ENCODE measurements around the gene TAF4.
"Not testable (repeated sequence)": the region's sequence is repeated elsewhere in the genome, so short reads cannot be mapped to it uniquely, and the experiment has no call there.

TAF4 gene

DNA sequence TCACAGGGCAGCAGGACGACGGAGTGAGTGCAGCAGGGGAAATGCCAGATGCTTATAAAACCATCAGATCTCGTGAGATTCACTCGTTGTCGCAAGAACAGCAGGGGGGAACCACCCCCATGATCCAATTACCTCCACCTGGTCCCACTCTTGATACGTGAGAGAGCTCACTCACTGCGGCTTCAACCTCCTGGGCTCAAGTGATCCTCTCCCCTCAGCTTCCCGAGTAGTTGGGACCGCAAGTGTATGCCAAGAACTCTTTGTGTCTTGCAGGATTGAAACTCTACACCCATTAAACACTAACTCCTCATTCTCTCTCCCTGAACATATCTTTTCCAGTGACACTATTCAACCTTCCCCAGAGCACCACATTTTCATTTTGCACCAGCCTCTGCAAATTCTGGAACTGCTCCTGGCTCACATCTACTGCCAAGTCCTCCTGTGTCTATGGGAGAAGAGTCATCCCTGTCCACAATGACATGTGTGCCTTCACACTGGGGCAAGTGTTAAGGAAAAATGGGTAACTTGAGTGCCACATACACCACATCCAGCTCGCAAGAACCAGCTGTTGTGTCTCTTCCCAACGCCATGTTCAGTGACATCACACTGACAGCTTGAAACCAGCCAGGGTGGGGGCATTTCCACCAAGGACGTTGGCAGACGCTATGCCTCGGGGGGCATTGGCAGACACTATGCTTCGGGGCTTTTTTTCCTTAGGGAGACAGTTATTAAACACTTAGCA lies 14.7 kb upstream of the TAF4 start:
- no peak for DNase-seq

DNA sequence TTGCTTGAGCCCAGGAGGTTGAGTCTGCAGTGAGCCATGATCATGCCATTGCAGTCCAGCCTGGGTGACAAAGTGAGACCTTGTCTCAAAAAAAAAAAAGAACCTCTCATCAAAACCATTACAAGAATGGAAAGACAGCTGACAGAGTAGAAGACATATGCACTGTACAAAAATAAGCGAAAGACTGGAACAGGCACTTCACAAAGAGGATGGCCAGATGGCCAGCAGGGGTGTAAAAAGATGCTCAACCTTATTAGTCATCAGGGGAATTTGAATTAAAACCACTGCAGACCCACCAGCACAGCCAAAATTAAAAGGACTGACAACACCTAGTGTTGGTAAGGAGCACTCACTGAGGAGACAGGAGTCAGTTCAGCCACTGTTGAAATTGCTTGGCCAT lies 13.5 kb upstream of the TAF4 start:
- no peak for DNase-seq

DNA sequence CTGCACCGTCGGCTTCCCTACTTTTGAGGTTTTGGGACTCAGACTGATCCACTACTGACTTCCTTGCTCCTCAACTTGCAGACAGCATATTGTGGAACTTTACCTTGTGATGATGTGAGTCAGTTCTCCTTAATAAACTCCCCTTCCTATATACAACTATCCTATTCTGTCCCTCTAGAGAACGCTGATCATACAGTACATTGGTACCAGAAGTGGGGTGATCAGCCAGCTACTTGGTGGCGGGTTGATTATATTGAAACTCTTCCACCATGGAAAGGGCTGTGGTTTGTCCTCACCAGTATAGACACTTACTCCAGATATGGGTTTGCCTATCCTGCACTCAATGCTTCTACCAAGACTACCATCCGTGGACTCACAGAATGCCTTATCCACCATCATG lies 7.6 kb upstream of the TAF4 start:
- no peak for DNase-seq

DNA sequence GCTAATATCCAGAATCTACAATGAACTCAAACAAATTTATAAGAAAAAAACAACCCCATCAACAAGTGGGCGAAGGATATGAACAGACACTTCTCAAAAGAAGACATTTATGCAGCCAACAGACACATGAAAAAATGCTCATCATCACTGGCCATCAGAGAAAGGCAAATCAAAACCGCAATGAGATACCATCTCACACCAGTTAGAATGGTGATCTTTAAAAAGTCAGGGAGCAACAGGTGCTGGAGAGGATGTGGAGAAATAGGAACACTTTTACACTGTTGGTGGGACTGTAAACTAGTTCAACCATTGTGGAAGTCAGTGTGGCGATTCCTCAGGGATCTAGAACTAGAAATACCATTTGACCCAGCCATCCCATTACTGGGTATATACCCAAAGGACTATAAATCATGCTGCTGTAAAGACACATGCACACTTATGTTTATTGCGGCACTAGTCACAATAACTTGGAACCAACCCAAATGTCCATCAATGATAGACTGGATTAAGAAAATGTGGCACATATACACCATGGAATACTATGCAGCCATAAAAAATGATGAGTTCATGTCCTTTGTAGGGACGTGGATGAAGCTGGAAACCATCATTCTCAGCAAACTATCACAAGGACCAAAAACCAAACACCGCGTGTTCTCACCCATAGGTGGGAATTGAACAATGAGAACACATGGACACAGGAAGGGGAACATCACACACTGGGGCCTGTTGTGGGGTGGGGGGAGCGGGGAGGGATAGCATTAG lies 6.2 kb upstream of the TAF4 start:
- DNase-seq, result not testable (repeated sequence)

DNA sequence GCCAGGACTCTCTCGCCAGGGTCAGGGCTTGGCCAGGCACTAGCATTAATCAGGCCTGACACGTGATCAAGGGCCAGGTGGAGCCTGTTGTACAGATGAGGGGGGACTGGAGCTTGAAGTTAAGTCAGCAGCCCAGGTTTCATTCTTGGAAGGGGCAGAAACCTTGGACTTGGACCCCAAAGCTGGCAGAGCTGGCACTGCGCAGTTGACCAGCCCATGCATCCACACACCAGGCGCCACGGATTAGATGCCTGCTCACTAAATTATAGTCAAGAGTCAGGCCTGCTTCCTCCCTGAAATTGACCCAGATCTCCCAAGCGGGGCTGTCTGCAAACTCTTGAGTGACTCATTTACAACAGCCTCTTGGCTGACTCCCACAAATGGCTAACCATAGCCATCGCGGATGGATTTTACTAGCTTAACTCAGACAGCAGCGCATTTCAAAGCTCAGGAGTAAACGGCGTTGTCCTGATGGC lies 4.1 kb upstream of the TAF4 start:
- peak; percentile 70 for DNase-seq

DNA sequence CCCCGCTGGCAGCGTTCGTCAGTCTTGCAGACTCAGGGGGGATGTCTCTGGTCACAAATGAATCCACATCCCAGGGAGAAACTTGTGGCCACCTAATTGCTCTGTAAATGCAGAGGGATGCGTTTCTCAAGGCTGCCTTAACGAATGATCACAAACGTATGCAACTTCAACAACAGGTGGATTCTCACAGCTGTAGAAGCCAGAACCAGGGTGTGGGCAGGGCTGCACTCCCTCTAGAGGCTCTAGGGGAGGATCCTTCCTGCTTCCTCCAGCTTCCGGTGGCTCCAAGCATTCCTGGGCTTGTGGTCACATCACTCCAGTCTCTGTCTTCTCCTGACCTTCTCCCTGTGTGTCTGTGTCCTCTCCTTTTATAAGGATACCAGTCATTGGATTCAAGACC lies 3.3 kb upstream of the TAF4 start:
- no peak for DNase-seq

DNA sequence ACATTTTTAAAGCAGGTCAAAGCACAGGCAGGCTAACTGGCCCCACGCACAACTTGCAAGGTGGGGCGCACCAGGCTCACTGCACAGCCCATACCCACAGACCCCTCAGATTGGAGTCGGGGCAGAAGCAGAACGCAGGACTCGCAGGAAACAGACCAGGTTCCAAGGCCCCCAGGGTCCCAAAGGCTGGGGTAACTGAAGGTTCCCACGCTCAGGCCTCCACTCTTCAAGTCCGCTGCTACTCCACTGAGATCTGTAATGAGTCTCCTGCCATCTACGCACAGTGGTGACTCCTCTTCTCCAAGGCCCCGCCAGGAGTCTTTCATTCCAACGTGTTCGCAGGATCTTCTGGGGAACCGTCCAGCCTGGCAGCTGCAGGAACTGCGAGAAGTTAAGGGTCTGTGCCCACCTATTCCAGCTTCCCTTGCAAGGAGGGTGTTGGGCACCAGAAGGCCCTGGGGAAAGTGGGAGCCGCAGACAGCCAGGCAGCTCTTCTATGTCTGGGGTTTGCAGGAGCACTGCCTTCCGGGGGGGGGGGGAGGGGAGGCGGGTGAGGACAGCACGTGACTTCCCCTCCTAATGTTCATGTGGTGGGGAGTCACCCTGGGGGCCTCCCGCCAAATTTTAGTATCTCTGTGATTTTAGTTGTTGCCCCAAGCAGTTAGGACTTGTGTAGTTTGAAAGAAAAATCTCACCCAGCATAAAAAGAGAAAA lies 2.0 kb upstream of the TAF4 start:
- no peak for DNase-seq

DNA sequence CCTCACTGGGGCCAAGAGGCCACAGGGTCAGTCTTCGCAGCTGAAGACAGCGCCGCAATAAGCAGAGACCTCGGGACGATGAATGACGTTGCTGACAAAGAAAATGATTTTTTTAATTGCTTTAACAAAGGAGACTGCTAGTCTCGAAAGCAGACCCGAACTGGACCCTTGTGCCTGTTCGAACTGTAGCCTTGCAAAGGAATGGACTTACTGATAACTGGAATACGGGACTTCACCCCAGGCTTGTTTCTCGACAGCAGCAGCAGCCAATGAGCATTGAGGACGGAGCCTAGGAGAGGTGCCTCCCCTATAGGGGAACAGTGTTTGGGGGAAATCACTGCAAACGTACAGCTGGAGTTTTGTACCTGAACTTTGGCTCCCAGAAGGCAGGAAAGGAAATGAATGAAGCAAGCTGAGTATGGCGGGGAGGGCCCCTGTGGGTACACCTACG lies 1.3 kb upstream of the TAF4 start:
- DNase-seq, result no peak

DNA sequence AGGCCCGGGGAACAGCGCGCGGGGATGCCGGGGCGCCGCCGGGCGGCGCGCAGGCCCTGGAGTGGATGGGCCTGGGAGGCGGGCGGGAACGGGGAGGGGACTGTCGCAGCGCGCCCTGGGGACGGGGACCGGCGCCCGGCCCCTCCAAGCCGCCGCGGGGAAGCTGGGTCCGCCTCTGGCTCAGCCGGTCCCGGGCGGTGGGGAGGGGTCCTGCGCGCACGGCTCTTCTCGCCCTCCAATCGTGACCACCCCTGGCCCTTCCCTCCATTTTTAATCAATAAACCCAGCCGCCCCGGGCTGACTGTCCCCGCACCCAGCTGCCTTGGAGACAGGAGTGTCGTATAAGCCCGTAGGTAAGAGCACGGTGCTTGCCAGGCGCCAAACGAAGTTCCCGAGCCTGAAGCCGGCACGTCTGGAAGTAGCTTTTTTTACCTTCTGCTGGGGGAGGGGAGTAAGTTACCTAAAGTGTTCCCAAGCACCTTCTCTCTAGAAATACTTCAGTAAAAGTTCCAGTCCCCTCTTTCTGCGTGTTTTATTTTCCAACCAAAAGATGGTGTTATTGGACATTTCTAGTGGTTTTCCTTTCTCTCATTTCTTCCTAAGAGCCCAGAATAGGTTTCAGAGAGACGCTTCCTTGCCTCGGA lies 780 bp upstream of the TAF4 start:
- peak; percentile 84 for DNase-seq

DNA sequence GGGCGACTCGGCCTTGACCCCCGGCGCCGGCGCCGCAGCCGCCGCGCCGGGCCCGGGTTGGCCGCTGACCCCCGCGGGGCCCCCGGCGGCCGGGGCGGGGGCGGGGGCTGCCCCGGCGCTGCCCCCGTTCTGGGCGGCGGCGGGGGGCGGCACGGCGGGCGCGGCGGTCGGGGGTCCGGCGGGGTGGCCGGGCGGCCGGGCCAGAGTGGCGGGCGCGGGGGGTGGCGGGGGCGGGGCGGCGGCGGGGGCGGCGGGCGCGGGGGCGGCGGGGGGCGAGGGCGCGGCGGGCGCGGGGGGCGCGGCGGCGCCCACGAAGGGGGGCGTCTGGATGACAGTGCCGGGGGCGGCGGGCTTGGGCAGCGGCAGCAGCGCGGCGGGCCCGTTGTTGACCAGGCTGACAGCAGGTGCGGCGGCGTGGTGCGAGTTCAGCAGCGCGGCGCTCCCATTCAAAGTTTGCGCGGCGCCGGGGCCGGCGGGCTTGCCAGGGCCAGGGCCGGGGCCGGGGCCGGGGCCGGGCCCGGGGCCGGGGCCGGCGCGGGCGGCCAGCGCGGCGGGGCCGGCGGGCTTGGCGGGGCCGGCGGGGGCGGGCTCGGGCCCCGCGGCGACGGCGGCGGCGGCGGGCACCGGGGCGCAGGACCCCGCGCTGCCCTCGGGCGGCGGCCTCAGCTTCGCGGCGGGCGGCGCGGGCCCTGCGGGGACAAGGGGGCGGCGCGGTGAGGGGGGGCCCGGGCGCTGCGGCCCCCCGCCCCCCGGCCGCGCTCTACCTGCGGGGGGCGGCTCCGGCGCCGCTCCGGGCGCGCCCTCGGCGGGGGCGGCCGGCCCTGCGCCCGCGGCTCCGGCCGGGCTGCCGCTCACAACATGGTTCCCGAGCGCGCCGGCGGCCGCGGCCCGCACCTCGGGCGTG lies 659 bp downstream of the TAF4 start:
- DNase-seq, result no peak

DNA sequence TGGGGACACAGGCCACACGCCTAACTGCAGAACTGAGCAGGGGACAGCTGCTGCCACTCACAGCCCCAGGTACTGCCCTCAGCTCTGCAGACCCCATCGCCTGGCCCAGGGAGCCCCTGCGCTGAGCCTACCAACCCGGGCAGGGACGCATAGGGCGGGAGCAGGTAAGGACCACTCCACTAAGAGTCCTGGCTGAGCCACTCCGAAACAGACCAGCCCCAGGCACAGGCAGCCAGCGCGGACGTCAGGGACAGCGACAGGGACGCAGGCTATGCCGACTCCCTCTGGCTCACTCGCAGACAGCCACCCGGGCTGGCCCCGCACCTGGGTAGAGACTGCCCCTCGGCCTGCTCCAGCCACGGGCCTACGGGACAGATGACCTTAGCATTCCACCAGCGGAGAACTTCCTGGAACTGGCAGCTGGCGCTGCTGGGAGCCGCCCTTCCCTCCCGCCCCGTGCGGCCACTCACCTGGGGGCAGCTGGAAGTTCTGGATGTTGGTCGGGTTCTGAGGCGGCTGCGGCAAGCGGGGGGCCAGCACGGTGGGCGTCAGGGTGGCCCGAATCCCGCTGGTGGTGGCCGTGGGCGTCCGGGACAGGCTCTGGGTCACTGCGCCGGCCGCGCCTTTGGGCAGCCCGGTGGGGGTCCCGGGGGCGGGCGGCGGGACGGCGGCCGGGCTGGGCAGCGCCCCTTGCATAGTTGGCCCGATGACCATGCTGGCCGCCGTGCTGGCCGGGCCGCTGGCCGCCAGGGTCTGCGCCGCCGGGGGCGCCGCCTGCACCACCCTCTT lies 1.5 kb downstream of the TAF4 start:
- peak; percentile 80 for DNase-seq

DNA sequence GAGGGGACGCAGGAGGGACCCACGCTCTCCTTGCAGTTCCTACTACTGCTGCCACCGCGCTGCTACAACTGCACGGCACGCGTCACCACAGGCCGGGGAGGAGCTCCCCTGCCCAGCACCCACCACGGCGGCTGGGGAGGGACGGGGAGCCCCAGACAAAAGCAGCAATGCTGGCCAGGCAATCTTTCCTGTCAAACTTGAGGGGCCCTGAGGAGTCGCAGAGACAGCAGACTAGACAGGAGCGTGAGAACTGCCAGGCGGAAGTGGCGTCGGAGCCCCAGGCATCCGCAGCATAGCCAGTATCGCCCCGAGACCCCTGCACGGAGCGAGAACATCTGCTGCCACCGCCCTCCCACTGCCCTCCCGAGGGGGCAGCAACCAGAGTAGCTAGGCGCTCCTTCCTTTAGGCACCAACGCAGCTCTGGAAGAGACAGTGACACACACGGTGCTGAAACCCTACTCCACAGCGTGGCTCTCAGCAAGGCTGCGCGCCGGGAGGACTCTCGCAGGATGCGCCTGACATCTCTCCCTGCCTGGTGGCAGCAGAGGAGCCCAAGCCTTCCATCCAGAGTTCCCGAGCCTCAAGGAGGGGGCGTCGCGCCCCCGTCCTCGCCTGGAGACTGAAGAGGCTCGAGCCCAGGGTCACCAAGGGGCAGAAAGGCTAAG lies 2.2 kb downstream of the TAF4 start:
- DNase-seq, result peak; percentile 78

DNA sequence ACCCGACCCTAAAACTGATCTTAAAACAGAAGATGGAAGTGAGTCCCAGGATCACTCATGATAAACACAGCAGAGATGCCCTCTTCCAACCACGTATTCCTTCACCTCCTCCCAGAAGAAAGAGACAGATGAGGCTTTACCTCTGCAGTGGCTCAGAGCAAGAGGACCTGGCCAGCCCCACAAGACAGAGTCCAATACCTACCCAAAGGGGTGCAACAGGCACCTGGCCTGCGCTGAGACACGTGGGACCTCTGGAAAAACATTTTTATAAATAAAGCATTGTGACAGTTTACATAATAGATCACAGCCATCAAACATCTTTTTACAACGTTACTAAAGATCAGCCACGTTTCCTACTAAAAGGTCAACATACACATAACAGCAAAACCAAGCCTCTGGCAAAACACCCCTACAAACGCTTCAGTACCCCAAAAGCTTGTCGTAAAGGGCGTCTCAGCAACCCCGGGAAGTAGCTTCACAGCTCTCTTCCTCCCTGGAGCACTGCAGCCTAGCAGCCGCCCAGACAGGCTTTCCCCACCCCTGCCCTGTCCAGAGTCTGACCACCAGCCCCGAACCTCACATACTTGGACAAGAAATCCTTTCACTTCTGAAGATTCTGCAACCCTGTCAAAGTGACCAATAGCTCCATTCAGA lies 2.9 kb downstream of the TAF4 start:
- DNase-seq, result no peak

DNA sequence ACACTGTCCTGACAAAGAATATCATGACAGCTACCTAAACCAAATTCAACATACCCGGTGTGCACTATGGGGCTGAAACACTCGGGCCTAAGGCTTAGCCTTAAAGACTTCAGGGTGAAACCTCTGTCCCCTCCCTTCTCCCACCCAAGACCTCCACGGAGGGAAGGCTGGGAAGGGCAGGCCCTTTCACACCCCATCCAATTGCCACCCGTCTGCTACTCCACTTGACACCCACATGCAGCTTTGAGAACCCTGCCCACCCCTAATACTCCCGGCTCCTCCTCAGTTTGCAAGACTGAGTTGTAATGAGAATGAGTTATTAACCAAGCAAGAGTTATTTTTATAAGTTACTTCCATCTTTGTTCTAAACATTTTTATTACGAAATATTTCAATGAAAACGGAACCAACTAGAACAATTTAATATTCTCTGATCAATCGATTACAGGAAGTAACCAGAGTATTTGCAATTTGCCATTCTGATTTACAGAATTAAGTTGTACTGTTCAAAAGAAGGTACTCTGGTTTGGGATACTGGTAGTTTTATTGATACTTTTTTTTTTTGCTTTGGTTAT lies 3.7 kb downstream of the TAF4 start:
- DNase-seq, result no peak

DNA sequence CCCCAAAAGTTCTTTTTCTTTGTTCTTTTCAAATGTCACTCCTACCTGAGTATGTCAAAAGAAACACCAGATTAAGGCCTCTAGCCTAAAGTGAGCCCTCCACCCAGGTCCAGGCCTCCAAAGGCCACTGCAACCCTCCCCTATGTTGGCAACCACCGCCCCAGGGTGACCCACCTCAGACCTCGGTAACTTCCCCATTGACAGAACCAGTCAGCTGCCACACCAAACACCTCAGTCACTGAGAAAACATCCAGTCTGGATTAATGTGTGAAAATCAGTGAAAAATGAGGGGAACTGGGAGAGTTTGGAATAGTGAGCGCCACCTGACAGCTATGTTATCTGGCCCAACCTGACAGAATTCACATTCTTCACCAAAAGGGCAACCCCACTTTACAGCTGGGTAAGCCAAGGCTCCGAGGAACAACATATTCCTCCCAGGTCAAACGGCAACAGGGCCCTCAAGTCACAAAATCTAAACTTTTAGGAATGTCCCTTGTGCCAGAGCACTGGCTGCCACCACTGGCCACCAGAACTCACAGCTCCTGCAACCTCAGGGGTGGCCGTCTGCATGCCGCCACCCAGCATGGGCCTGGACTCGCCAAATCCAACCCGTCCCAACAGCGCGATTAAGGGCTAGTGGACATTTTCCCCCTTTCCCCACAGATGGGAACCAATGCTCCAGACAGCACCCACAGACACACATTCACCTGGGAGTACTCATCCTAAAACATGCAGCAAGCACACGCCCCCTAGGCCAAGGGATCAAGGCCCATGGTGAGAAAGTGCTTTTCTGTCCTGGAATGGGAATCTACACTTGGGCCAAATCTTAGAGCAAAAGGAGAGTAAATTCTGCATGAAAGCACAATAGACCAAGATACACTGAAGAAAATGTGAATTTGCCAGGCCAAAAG lies 4.8 kb downstream of the TAF4 start:
- DNase-seq, result no peak

DNA sequence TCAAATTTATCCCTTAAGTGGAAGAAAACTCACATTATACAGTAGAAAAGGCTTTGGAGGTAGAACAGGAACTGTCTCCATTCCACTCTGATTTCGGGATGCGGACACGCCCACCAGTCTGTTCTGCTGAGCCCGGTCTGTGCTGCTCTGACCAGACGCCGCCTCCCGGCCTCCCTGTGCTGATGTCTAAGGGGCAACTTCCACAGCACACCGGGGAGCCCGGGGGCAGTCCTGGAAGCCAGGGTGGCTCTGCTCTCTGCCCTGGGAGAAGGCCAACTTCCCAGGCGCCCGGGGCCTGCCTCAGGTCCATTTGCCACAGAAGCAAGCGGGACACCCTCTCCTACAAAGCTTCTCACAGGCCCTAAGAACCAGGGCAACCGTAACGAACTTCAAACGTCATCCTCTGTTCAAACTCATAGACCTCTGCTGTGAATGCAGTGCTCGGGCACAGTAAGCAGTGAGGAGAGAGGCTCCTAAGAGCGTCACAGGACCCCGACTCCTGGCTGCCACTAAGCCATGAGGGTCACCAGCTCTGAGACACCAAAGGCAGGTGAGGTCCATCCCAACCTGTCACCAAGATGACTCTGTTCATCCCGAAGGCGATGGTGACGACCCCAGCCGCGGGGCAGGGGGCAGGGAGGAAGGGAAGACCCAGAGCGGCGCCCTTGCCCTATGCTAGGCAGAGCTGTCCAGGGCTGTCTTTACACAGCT lies 5.6 kb downstream of the TAF4 start:
- no peak for DNase-seq

DNA sequence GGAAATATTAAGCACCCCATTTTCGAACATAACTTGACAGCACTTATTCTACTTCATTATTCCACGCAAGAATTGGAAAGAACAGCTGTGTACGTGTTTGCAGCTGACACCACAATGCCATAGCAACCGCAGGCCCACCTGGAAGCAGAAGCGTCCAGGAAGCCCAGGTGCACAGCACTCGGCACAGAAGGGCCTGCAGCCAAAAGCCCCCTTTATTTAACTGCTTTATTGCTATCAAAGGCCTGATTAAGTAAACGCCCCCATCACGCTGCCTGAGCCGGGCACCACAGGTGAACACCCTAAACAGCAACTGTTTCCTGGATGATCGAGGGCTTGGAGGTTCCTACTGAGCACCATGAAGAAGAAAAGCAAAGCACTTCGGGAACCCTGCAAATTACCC lies 6.3 kb downstream of the TAF4 start:
- DNase-seq, result no peak

DNA sequence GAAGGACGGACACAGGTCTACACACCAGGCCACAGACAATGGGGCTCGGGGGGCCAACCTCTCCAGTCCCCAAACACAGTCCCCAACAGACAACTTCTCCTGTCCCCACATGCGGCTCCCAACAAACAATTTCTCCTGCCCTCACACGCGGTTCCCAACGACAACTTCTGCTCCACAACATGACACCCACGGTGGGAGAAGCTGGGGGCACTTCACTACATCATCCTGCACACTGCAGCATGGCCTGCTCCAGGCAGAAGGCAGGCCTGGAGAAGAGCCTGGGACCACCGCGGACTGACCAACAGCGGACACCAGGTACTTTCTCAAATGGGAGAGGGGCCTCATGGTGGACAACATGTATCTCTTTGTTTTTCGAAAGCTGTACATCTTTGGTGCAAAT lies 6.7 kb downstream of the TAF4 start:
- DNase-seq, result no peak
